GM19240 (cell line): ENCODE measurements around the gene NTRK3.

Experiments
- DNase-seq: peaks from one replicate; pipeline ENCODE4 v3.0.0; 2011; ENCODE audit warnings: low spot score; ENCODE audit not compliant: insufficient read length

The NTRK3 gene

GRCh38 chr15:88185584-88185983, 71.0 kb downstream of the NTRK3 start:
- no peak for DNase-seq

GRCh38 chr15:88181613-88182012, 74.9 kb downstream of the NTRK3 start:
- no peak for DNase-seq

- peak; percentile 35 for DNase-seq
These were observed 77.0 kb downstream of the NTRK3 start for GRCh38 chr15:88179562-88179961.

GRCh38 chr15:88178631-88179030, 77.9 kb downstream of the NTRK3 start:
- DNase-seq = no peak

GRCh38 chr15:88177451-88177850, 79.1 kb downstream of the NTRK3 start:
- no peak for DNase-seq

GRCh38 chr15:88174571-88174970, 82.0 kb downstream of the NTRK3 start:
- DNase-seq = no peak

- no peak for DNase-seq
These were observed 90.2 kb downstream of the NTRK3 start for GRCh38 chr15:88166082-88166993.

GRCh38 chr15:88161636-88162035, 94.9 kb downstream of the NTRK3 start:
- DNase-seq = no peak

GRCh38 chr15:88155310-88155709, 101.2 kb downstream of the NTRK3 start:
- DNase-seq = no peak

- DNase-seq = no peak
These were observed 103.9 kb downstream of the NTRK3 start for GRCh38 chr15:88152672-88153071.

GRCh38 chr15:88147760-88148159, 108.8 kb downstream of the NTRK3 start:
- DNase-seq = no peak

GRCh38 chr15:88144921-88145653, 111.5 kb downstream of the NTRK3 start:
- no peak for DNase-seq

- DNase-seq = no peak
These were observed 114.4 kb downstream of the NTRK3 start for GRCh38 chr15:88142121-88142520.

GRCh38 chr15:88141269-88141889, 115.2 kb downstream of the NTRK3 start:
- no peak for DNase-seq

- no peak for DNase-seq
These were observed 116.1 kb downstream of the NTRK3 start for GRCh38 chr15:88140398-88140797.

GRCh38 chr15:88139936-88140335, 116.6 kb downstream of the NTRK3 start:
- DNase-seq = no peak

GRCh38 chr15:88133795-88134194, 122.7 kb downstream of the NTRK3 start:
- DNase-seq = no peak

- DNase-seq = no peak
These were observed 124.0 kb downstream of the NTRK3 start for GRCh38 chr15:88132499-88132898.

- DNase-seq = no peak
These were observed 124.6 kb downstream of the NTRK3 start for GRCh38 chr15:88131937-88132336.

GRCh38 chr15:88127432-88127790, 129.1 kb downstream of the NTRK3 start:
- no peak for DNase-seq

GRCh38 chr15:88126695-88127431, 129.7 kb downstream of the NTRK3 start:
- DNase-seq = no peak
